ENCODE results near the gene SAMD4A.
"Not testable (repeated sequence)": the region's sequence is repeated elsewhere in the genome, so short reads cannot be mapped to it uniquely, and the experiment has no call there.

Gene SAMD4A

GRCh38 chr14:54742492-54743350, 175.8 kb downstream of the SAMD4A start:
- no peak for DNase-seq

DNA sequence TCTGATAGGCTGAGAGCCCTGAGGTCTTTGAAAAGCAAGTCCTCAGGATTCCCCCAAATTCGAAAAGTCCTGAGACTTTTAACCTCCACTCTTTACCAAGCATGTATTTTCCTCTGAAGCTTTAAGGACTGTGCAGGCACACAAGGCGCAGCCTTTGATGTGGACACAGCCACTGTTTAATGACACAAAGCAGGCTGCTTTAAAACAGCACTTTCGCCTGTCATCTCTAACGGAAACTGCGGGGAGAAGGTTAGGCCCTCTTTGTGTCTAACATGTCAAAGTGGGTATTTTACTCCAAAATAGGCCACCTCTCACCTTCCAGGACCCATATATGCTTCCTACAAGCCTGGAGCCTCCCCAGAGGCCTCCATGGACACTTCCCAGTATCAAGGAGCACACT, 176.5 kb downstream of the SAMD4A start:
- DNase-seq, result no peak

DNA sequence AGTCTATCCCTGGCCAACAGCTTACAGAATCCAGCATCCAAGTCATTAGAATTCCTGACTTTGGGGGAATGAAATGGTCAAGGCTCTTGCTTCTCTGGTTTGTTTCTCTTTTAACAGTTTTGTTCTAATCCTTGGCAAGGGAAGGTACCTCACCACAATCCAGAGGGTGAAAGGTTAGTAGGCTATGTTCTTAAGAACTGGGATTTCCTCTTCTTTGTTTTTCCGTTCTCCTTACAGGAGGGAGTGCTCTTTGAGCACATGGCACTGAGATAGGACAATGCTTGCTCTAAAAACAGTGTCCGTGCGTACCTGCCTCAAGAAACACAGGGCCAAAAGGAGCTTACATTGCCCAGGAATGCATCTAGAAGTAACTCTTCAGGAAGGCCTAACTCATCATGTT, 179.1 kb downstream of the SAMD4A start:
- DNase-seq, result no peak

DNA sequence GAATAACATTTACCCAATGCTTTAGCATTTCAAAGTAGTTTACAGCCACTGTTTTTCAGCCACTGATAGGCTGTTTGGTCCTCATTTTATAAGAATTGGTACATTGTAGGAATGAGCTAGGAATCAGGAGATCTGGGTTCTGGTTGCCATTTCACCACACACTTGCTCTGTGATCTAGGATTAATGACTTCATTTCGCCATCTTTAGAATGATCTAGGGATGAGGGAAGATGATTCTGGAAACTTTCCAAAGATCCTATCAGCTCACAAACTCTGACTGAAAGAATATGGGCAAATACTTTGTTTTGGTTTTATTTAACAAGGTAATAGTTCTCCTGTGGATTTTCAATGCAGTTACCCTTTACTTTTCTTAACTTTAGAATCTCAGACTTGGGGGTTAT, 180.7 kb downstream of the SAMD4A start:
- no peak for DNase-seq

- no peak for DNase-seq
These were observed 182.3 kb downstream of the SAMD4A start for GRCh38 chr14:54749180-54749579.

DNA sequence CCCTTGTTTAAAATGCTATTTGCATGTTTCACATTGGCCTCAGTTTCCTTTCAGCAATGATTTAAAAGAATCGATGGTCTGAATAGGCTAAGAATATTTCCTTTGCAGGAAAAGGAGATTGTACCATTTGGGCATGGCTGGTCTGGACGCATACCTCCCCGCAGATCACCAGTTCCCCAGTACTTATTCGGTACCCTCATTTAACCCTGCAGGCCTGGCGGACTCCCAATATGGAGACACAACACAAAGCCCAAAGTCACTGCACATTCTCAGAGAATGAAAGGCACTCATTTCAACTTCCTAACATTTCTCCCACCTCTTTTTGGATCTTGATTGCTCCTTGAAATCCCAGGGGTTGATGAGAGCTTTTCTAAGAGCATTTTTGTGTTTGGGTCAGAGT, 182.8 kb downstream of the SAMD4A start:
- DNase-seq, result no peak

- DNase-seq, result not testable (repeated sequence)
These were observed 185.7 kb downstream of the SAMD4A start for GRCh38 chr14:54752611-54753010.

DNA sequence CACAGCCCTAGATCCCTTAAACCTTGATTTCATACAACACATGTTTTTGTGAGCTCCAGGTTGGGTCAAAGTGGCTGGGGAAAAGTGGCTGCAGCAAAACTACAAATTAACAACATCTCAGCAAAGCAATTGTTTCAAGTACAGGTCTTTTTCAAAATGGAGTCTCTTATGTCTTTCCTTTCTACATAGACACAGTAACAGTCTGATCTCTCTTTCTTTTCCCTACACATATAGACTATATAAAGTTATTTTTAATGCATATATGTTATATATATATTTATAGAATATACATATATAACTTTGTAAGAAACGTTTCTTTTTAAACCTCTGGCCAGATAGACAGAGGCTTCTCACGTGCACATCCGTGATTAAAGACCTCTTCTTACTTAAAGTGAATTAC, 186.5 kb downstream of the SAMD4A start:
- DNase-seq, result not testable (repeated sequence)

GRCh38 chr14:54754116-54754622, 187.2 kb downstream of the SAMD4A start:
- no peak for DNase-seq

- DNase-seq, result no peak
These were observed 187.9 kb downstream of the SAMD4A start for GRCh38 chr14:54754623-54755386.

- DNase-seq, result no peak
These were observed 189.9 kb downstream of the SAMD4A start for GRCh38 chr14:54756656-54757392.

DNA sequence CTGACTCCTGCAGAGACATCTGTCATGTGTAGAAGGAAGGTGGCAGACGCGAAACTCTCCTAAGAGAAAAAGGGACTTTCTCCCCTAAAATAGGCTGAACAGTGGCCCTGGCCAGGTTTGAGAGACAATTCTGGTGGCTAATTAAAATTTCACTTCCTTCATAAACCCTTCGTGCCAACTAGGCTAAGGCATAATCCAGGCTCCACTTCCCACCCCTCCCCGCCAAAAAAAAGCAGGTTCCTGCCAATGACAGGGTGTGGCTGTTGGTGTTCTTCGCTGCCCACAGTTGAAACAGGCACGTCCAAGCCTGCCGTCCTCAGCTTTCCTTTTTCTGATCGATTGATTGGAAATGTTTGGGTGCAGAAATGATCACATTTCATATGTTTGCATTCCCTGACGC, 191.1 kb downstream of the SAMD4A start:
- no peak for DNase-seq

DNA sequence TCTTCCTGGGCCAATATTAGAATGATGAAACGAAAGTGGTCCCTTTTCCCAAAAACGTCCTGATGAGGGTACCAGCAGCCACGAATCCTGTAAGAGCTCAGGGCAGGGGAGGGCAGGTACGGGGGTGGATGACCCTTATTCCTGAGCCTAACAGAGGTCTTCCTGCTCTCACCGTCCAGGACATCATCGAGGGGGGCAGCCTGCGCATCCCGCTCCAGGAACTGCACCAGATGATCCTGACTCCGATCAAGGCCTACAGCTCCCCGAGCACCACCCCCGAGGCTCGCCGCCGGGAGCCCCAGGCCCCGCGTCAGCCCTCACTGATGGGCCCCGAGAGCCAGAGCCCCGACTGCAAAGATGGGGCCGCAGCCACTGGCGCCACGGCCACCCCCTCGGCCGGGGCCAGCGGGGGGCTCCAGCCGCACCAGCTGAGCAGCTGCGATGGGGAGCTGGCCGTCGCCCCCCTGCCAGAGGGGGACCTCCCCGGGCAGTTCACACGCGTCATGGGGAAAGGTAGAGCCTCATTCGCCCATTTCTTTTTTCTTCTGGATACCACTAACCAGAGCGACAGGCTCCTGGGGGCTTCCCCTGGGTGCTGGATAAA, 193.2 kb downstream of the SAMD4A start:
- DNase-seq, result no peak

DNA sequence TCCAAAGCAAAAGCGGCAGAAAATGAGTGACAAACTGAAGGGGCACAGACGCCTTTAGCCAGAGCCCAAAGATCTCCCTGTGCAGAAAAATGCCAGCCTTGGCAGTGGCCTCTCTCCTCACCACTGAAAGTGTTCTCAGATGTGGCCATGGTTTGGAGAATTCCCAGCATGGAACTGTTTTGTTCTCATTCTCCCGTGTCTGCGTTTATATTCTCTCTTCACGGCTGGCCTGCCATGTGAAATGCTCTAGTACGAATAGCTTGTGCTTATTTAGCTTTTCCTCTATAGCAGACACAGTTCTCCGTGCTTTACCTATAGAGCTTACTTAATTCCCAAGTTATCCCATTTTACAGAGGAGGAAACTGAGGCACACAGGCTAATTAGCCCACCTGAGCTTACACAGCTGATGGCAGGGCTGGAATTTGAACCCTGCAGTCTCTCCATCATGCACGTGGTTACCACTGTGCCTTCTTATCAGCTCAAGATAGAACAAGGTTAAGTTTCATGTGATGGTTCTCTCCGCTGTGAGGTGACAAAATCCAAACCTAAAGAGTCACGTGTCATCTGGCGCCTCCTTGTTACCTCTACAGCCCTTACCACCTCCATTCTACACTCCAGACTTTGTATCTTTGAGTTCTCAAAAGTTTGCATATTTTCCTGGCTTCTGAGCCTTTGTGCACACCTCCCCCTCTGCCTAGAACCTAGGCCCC, 194.1 kb downstream of the SAMD4A start:
- DNase-seq, result no peak

DNA sequence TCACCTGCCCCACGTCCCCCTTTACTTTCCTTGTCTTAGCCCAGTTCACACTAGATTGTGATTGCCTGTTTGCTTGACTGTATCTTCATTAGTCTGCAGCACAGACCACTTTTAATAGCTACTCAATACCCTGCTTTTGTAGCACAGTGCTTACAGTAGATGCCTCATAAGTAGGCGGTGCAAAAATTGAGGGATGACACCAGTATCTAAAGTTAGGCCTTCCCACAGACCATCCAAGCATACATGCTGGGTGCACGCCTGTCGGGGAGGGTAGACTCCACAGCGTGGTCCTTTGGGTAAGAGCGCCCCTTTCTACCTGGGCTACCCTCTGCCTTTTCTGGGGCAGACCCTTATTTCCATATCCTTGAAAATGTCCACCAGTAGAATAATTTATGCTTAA, 194.9 kb downstream of the SAMD4A start:
- no peak for DNase-seq

- DNase-seq, result no peak
These were observed 195.4 kb downstream of the SAMD4A start for GRCh38 chr14:54762296-54762695.

GRCh38 chr14:54763761-54764160, 196.8 kb downstream of the SAMD4A start:
- DNase-seq, result no peak

DNA sequence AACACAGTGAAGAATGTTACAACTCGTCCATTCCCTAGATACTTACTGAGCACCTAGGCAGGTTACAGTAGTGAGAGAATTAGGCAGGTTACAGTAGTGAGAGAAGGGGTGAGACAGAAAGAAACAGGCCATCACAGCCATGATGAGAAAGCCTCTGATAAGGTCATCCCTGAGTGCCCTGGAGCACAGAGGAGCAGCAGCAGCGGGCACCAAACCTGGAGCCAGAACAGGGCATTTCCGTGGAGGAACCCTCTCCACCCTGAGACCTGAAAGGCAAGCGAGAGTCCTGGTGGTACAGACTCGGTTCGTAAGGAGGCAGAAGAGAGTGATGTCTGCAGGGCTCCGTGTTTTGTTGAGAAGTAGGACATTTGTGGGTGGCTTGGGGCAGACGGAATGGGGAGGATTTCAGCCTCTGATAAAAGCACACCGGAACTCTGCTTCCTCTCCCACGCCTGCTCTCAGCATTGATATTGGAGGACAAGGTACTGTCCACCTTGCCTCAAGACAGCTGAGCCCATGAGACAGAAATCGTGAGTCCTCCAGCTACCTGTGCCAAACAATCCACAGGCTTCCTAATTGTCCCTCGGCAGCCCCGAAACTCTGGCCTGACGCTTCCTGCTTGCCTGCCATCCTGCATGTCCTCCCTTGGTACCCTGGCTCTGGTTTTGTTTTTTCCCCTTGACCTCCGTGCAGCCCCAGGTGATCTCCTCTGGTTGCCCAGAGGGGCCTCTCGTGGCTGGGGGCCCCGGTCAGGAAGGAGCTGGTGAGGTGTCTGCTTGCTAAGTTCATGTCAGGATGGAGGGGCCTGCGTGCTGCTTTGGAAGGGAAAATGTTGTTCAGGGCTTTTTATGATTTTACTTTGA, 199.6 kb downstream of the SAMD4A start:
- no peak for DNase-seq

- DNase-seq, result no peak
These were observed 200.2 kb downstream of the SAMD4A start for GRCh38 chr14:54767139-54767431.

GRCh38 chr14:54767450-54767849, 200.5 kb downstream of the SAMD4A start:
- DNase-seq, result no peak

DNA sequence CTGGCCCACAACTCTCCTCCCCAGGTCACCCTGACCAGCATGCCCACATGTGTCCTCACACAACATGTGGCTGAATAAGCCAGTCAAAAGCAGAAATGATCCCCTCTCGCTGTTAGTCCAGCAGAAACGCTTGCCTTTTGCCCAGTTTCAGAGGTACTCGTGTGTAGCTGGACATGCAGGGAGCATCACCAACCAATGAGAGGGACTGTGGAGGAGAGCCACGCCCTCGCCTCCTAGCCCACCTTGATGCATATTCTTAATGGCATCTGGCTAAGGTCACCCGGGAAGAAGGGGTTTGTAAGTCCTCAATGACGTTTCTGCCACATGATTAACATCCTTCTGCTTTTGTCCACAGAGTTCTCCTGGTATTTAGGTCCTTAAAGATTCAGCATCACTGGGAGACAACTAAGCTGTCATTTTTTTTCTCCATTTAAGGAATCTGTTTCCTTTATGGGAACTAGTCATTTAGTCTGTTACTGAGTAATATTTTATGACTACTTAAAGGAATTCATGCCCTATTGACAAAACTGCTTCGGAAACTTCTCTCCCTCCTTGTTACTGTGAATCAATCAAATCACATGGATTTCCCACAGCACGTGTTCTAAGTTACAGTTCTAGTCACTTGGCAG, 201.7 kb downstream of the SAMD4A start:
- no peak for DNase-seq
